HG02571 (cell line): ENCODE results near the gene EEIG2.

ENCODE experiments used
- ATAC-seq: cut with Tn5 transposase; IDR thresholded peaks from one replicate; pipeline ENCODE4 v1.9.1; 2021; ENCODE audit warnings: mild to moderate bottlenecking, moderate library complexity; ENCODE audit not compliant: unreplicated experiment

EEIG2 gene

GRCh38 chr1:108575375-108575774, 15.5 kb downstream of the EEIG2 start:
- ATAC-seq: no peak

DNA sequence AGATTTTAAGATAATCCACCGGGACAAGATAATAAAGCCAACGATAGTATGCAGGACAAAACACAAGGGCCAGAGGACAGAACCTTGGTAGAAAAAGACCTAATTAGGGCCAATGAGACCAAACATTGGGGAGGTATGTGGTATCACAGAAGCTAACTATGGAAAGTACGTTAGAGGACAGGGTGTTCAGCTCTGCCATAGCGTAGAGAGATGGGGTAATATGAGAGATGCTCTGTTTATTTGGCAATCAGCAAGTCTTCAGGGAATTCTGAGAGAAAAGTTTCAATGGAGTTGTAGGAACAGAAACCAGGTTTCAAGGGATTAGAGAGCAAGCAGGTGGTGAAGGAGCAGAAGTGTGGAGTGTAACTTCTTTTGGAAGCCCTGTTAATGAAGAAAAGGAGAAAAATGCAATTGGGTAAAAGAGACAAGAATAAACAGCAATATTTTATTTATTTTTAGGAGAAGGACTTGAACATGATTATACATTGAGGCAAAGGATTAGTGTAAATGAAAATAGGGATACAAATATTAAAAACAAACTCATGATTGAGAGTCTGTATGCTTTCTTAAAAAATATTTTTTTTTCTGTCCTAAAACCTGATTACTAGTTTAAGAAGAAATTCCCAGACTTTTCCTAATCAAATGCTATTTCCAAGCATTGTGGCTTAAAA, 24.0 kb downstream of the EEIG2 start:
- ATAC-seq: no peak

GRCh38 chr1:108584428-108584856, 24.5 kb downstream of the EEIG2 start:
- ATAC-seq: no peak

- no peak for ATAC-seq
Observed at GRCh38 chr1:108585313-108585712, 25.4 kb downstream of the EEIG2 start.

GRCh38 chr1:108590441-108590840, 30.5 kb downstream of the EEIG2 start:
- ATAC-seq: no peak

DNA sequence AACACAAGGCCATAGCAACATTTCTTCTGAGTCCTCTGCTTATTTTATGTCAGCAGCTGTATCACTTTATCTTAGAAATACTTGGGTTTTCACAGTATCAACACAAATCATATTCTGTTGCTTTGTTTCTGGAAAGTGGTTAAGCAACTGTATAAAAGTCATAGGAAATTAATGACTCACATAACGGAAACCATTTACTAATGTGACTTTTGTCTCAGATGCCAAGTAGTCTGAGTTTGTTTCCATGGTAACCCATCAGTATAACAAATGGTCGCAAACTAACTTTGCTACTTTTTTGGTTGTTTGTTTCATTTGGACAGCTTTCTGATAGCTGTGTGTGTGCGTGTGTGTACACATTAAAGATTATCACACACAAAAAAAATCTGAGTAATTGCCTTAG, 31.1 kb downstream of the EEIG2 start:
- no peak for ATAC-seq

GRCh38 chr1:108591466-108591865, 31.6 kb downstream of the EEIG2 start:
- ATAC-seq: no peak

DNA sequence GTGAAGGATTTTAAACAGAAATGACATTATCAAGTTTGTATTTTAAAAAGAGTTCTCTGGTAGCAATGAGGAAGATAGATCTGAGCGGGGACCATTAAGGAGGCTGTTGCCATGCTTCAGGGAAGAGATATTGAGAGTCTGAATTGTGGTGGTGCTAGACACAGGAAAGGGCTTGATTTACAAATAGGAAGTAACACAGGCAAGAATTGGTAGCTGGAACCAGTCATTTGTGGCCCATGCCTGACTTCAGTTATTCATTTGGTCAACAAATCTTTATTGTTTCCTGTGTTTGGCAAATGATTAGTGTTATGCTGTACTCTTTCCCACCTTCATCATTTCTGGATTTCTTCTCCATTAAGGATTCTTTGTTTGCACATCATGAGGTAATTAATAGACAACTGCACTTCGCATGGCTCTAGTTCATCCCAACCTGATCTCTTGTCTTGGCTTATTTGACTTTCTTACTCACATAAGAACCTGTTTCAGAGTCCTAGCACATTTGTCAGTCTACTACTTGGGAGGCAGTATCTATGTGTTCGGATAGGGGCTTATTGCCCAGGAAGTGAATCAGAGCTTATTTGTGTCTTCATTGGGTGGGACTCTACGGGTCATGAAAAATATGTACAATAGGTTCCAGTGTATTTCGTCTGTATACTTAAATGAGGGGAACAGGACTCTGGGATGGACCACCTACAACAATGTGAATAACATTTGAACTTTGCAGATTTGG, 32.3 kb downstream of the EEIG2 start:
- ATAC-seq: no peak

- no peak for ATAC-seq
Observed at GRCh38 chr1:108593448-108593847, 33.5 kb downstream of the EEIG2 start.

DNA sequence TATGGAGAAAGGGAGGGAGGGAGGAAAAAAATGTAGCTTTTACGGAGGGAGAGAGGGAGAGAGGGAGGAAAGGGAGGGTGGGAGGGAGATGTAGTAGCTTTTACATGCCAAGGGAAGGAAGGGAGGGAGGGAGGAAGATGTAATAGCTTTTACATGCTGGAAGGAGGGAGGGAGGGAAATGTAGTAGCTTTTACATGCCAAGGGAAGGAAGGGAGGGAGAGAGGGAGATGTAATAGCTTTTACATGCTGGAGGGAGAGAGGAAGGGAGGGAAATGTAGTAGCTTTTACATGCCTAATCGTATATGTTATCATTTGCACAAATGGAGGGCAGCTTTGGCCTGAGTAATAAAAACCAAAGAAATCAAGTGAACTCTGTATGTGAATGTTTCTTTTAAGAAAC, 35.6 kb downstream of the EEIG2 start:
- no peak for ATAC-seq

GRCh38 chr1:108597041-108597440, 37.1 kb downstream of the EEIG2 start:
- ATAC-seq: no peak

DNA sequence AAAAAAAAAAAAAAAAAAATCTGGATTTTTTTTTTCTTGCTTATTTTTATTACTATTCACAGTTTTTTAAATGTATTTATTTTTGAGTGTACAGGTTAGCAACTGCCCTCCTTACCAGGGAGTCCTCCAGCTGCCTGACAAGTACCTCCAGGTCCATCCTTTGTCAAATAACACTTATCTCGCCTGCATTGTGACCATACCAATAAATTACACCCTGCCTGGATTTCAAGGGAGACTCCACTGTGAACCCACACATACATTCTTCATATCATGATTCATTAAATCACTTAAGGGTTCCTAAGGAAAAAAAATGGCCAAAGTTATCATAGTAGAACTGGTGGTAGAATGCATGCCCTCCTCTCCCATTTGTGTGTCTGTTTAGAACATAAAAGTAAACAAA, 38.4 kb downstream of the EEIG2 start:
- no peak for ATAC-seq

GRCh38 chr1:108600504-108600903, 40.6 kb downstream of the EEIG2 start:
- no peak for ATAC-seq

- no peak for ATAC-seq
Observed at GRCh38 chr1:108601708-108602410, 42.0 kb downstream of the EEIG2 start.

DNA sequence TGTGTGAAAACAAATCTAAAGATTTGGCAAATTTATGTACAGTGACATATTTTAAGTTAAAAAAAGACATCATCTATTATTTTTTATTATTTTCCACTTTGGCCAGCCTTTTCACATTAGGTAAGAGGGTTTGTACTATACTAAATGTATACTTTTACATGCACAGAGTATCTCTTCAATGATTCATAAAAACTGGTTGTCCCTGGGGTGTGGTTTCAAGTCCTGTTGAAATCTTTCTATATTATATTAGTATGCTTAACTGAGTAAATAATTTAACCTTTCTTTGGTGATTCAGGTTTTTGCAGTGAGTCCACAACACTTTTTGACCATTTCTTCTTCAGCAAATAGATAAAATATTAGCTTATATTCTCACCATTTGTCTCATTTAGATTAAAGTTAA, 45.7 kb downstream of the EEIG2 start:
- ATAC-seq: no peak

DNA sequence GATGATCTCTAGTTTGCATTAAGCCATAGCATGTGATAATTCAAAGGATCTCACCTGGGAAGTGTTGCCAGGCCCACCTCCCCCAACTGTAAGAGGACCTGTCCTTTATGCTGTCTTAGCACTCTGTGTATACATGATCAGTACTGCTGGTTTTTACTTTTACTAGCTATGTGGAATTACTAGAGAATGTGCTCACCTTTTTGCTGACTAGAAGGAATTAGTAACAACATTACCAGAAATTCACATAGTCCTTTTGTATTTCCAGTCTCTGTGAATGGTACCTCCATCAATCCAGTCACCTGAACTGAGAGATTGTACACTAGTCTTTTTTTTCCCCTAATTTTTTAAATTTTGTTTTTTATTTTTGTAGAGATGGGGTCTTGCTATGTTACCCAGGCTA, 46.6 kb downstream of the EEIG2 start:
- no peak for ATAC-seq

DNA sequence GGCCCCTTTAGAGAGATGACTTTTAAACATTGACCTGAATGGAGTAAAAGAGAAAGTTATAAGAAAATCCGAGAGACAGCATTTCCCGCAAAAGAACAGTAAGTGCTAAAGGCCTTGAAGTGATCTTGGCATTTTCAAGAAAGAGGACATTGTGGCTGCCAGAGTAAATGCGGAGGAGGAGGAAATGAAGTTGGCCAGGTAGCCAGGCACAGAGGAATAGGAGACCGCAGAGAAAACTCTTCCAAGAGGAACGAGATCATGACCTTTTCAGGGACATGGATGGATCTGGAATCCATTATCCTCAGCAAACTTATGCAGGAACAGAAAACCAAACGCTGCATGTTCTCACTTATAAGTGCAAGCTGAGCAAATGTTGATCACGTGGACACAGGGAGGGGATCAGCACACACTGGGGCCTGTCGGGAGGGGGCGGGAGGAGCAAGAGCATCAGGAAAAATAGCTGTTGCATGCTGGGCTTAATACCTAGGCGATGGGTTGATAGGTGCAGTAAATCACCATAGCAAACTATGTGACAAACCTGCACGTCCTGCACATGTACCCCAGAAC, 49.7 kb downstream of the EEIG2 start:
- no peak for ATAC-seq
